ENCODE measurements around the gene NBPF20.
"Not testable (repeated sequence)": the region's sequence is repeated elsewhere in the genome, so short reads cannot be mapped to it uniquely, and the experiment has no call there.

NBPF20 gene

GRCh38 chr1:145425436-145426029, at the start of gene NBPF20:
TSS of gene NBPF20 (minus strand) at chr1:145425603. CDS start at chr1:145405272, 20,331 bp downstream.
- DNase-seq: peak; percentile 80 to 81

DNA sequence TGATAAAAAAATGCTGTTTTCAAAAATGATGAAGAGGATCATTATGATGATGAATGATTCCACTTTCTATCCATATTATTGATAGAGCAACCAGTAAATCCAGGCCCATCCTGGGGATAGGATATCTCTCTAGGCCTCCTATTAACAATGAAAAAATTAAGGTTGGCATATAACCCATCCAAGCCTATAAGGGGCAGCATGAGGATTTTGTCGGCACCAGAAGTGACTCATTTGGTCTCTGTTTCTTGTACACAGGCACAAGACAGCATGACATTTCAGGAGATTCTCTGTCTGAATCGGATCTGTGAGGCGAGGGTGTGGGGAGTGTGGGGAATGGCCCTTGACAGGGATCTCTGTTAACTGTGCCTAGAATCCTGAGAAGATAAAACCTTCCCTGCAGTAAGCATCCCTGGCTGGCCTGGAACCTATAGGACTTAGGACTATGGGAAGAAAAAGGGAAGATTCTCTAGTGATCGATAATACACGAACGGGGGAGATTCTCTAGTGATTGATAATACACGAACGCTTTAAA, 49.5 kb upstream of the NBPF20 start:
- DNase-seq: not testable (repeated sequence)

GRCh38 chr1:145472731-145473130, 47.3 kb upstream of the NBPF20 start:
- DNase-seq: not testable (repeated sequence)

DNA sequence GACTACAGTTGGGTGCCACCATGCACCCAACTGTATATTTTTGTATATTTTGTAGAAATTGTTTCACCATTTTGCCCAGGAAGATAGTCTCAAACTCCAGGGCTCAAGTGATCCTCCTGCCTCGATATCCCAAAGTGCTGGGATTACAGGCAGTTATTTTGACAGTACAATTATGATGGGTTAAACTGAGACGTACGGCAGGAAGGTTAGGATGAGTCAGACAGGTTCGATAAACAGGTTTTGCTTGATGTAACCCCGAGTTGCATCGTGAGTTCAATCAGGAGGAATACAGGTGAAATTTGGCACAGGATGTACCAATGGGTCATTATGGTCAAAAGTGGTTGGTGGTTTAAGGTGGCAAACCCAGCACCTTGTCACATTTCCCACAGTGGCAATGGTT, 46.0 kb upstream of the NBPF20 start:
- not testable (repeated sequence) for DNase-seq

DNA sequence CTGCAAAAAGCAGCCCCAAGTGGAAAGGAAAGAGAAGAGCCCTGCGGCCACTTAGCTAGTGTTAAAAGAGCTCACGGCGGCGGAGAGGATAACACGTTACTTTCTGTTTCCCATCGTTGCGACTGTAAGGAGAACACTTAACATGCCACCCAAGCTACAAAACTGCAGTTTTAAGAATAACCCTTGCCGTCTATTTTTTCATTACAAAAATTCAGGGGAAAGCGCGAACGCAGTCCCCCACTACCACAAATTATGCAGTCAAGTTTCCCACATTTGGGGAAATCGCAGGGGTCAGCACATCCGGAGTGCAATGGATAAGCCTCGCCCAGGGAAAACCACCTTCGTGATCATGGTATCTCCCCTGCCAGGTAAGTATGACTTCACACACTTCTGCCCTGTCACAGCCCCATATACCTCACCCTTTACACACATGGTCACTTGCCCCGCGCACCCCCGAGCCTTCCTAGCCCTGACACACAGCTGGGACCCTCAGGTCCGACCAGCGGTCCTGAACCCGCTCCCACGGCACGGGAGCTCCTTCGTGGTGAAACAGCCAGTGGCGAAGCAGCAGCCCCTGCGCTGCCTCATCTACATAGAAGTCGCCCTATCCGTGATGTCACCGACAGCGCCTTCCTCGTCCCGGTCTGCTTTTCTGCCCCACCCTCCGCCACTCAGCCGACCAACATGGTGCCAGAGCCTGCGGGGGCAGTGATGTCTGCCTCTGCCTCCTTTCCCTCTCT, 40.2 kb upstream of the NBPF20 start:
- peak; percentile 87 to 88 for DNase-seq

GRCh38 chr1:145464708-145465336, 39.4 kb upstream of the NBPF20 start:
- not testable (repeated sequence) for DNase-seq

GRCh38 chr1:145464017-145464416, 38.6 kb upstream of the NBPF20 start:
- not testable (repeated sequence) for DNase-seq

GRCh38 chr1:145460684-145461083, 35.3 kb upstream of the NBPF20 start:
- not testable (repeated sequence) for DNase-seq

DNA sequence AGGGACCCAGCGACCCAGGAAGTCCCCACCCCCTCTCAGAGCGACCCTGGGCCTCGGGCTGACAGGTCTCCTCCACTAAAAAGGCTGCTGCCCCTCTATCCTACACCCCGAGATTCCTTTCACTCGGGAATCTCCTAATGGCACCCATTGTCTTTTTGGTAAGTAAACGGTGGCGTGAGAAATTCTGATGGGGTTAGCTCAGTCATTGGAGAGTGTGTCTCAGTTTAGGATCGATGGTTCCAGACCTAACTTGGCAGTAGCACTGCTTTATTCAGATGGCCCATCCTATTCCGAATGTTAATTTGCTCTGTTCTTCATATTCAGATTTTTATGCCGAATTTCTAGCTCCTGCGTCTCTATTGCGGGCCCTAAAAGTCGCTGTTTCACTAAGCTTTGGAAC, 34.6 kb upstream of the NBPF20 start:
- not testable (repeated sequence) for DNase-seq

DNA sequence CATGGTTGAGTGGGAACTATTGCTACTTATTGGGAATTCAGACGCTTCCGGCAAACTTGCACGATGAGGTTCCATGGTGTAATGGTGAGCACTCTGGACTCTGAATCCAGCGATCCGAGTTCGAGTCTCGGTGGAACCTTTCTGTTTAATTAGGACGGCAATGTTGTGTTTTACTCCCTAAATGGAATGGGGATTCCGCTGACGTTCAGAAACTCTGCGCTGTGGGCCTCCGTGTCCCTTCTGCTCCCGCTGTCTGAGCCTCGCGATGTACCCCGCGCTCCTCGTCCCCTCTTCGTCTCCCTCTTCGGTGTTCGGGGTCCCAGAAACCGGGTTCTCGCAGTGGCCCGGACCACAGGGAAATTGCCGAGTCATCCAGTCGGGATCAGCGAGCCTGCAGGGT, 34.2 kb upstream of the NBPF20 start:
- DNase-seq: not testable (repeated sequence)

DNA sequence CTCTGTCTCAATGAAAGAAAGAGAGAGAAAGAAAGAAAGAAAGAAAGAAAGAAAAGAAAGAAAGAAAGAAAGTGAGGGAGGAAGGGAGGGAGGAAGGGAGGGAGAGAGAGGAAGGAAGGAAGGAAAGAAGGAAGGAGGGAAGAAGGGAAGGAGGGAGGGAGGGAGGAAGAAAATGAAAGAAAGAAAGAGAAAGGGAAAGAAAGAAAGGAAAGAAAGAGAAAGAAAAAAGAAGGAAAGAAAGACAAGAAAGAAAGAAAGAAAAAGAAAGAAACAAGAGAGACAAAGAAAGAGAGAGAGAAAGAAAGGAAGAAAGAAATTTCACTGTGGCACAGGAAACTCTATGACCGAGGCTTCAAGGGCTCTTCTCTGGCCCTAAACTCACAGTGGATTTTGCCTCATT, 33.7 kb upstream of the NBPF20 start:
- not testable (repeated sequence) for DNase-seq

DNA sequence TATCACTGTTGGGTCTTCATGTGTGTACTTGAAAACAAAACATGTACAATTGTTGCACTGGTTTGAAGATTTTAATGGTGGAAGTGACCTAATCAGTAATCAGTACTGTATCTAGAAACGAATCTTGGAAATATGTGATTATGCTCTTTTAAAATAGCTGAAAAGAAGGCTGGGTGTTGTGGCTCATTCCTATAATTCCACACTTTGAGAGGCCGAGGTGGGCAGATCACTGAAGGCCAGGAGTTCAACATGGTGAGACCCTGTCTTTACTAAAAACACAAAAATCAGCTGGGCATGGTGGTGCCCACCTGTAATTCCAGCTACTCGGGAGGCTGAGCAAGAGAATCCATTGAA, 29.4 kb upstream of the NBPF20 start:
- not testable (repeated sequence) for DNase-seq

DNA sequence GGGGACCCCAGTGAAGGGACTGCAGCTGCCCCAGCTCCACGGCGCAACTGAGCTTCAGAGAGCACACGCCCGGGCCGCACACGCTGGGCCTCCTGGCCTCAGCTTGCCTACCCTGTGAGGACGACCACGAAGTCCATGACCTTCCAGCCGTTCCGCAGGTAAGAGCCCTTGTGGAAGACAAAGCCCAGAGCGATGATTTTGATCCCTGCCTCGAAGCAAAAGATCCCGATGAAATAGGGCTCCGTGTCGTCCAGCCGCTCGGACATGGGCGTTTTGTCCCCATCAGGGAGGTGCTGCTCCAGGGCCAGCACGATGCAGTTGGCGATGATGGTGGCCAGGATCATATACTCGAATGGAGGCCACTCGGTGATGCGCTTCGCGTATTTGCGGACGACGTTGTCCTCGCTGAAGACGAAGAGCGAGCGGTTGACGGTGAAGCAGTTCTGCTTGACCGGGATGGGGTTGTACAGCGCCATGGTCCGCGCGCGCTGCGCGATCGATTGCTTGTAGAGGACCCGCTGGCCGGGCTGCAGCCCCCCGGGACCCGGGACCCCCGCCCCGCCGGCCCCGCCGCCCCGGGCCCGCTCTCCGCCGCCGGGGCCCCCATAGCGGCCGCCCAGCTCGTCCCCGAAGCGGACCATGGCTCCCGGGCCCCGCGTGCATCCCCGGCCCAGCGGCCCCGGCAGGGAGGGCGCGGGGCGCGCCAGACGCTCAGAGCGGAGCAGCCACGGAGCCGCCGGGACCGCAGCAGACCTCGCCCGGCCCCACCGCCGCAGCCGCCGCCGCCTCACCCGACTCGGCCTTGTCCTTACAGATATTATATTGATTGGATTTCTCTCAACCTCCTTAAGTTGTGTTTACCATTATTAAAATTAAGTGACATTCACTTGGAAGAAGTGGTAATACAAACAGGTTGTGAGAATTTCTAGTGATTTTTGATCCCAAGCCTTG, 28.7 kb upstream of the NBPF20 start:
- DNase-seq: not testable (repeated sequence)

- not testable (repeated sequence) for DNase-seq
Measured at GRCh38 chr1:145452506-145452905, 27.1 kb upstream of the NBPF20 start.

GRCh38 chr1:145451914-145452313, 26.5 kb upstream of the NBPF20 start:
- DNase-seq: peak in 1 of 2 donors; percentile 21

DNA sequence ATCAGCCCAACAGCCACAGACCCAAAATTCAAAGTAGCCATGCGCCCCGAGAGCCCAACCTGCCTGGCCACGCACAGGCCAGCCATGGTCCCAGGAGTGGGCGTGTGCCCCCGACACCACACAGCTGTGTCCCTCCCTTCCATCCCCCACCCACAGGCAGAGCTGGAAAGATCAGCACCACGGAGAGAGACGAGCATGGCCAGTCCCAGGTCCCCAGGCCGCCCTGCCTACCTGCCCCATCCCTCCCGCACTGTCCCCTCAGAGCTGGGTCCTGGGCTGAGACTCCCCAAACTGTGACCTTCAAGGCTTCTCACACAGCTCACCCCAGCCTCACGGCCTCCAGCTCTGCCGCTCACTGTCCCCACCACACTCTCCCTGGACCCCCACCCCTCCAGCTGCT, 19.8 kb upstream of the NBPF20 start:
- DNase-seq: not testable (repeated sequence)

GRCh38 chr1:145442340-145442739, 16.9 kb upstream of the NBPF20 start:
- not testable (repeated sequence) for DNase-seq

DNA sequence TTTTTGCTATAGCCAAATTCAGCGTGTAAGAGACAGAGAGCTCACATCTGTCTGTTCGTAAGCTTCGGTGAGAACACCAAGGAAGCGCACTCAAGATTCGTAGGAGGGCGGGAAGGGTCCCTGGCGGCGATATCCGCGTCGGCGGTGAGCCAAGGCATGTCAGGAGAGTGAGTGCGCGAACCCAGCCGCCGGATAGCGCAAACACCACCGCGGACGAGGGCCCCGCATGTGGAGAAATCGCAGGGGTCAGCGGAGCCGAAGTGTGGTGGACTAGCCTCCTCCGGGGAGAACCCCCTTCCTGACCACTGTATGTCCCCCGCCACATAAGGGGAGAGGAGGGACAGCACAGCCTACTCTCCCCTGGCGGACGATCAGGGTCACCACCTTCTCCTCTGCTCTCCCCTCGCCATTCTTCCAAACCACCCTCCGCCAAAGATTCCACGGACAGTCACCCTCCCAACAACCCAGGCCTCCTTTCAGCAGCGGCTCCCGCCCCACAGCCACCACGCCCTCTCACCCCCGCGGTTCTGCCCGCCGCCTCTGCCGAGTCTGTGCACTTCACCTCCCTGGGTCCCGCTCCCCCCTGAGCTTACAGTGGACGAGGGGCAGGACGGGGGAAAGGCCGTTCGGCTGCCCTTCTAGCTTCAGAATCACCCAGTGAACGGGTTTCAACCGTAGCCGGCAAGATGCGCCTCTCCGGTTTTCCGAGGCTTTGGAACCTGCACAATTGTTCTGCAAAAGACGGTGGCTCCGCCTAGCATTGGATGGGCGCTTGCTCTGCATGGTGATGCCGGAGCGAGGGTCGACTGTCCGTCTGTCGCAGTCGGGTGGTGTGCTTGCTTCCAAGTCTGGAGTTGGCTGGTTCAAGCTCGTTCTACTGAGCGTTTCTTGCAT, 6.2 kb upstream of the NBPF20 start:
- not testable (repeated sequence) for DNase-seq

DNA sequence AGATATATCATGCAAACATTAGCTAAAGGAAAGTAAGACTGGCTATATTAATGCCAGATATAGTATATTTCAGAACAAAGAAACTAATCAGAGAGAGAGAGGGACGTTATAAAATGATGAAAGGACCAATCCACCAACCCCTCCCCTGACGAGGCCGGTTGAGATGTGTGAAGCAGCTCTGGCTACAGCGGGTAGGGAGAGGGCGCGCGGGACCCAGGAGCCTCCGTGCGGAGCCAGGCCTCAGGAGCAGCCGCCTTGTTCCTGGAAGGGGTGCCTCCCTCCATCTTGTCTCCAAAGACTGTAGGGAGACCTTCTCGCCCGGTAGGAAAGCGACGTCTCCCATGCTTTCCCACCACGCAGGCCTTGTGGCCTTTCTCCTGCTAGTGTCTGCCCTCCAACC, 5.4 kb upstream of the NBPF20 start:
- DNase-seq: not testable (repeated sequence)

GRCh38 chr1:145429329-145429728, 3.9 kb upstream of the NBPF20 start:
- not testable (repeated sequence) for DNase-seq

Measured in CD4-positive, alpha-beta T cell treated with Interleukin-1 beta for 1 hour (primary cell).